Measurements from ENCODE around the gene KATNAL1. TPM values are rescaled to one million over a fixed set of nuclear protein-coding genes. Genes with fewer than 3 reads are reported as not detected.

The KATNAL1 gene
- total and polyA plus RNA-seq, 2 donors, result 12.3 to 56.4 TPM

- Histone ChIP-seq H3K4me1 (ENCODE audit: insufficient read depth) (no peaks in the 10 kb centered on the region), H3K27ac (ENCODE audit: low read depth) (no peak overlapping the region), H3K36me3 (ENCODE audit: insufficient read depth) (no peaks in the 10 kb centered on the region), H3K4me3 (ENCODE audit: low read depth, low read length) (no peak overlapping the region)
- 92% methylated on average over 3 of the region's 3 CpGs for WGBS
- no peak for DNase-seq (ENCODE audit: extremely low spot score)
Observed at GRCh38 chr13:30321256-30321655, 13.9 kb upstream of the KATNAL1 start.

GRCh38 chr13:30319655-30320054 lies 12.3 kb upstream of the KATNAL1 start:
- DNase-seq (ENCODE audit: extremely low spot score), result no peak
- WGBS, result 54% methylated on average over 5 of the region's 5 CpGs
- Histone ChIP-seq H3K36me3 (ENCODE audit: insufficient read depth) (no peaks in the 10 kb centered on the region), H3K27ac (ENCODE audit: low read depth) (no peak overlapping the region), H3K4me1 (ENCODE audit: insufficient read depth) (no peaks in the 10 kb centered on the region), H3K4me3 (ENCODE audit: low read depth, low read length) (no peak overlapping the region)

- Histone ChIP-seq H3K4me3 (ENCODE audit: low read depth, low read length) (no peak overlapping the region), H3K36me3 (ENCODE audit: insufficient read depth) (no peaks in the 10 kb centered on the region), H3K4me1 (ENCODE audit: insufficient read depth) (no peaks in the 10 kb centered on the region), H3K27ac (ENCODE audit: low read depth) (no peak overlapping the region)
- WGBS, result 50% methylated on average over 4 of the region's 4 CpGs
- DNase-seq (ENCODE audit: extremely low spot score), result no peak
Observed at GRCh38 chr13:30319130-30319529, 11.8 kb upstream of the KATNAL1 start.

DNA sequence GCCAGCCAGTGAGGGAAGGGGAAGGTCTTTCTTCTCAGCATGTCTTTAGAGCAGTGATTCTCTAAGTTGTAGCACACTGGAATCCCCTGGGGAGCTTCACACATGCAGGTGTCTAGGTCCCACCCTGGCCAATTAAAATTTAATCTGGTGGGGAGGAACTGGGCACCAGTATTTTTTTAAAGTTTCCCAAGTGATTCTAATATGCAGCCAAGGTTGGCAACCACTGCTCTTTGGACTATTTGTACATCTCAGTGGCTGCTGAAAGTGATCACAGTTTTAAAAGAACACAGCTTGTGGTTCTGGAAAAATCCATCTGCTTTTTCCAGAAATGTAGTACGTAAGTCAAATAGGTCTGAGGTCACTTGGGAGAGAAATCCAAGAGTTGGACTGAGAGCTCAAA lies 10.7 kb upstream of the KATNAL1 start:
- Histone ChIP-seq H3K4me1 (ENCODE audit: insufficient read depth) (no peaks in the 10 kb centered on the region), H3K27ac (ENCODE audit: low read depth) (no peak overlapping the region), H3K36me3 (ENCODE audit: insufficient read depth) (no peaks in the 10 kb centered on the region), H3K4me3 (ENCODE audit: low read depth, low read length) (no peak overlapping the region)
- no peak for DNase-seq (ENCODE audit: extremely low spot score)
- WGBS, result 82% methylated on average over 1 of the region's 1 CpG

DNA sequence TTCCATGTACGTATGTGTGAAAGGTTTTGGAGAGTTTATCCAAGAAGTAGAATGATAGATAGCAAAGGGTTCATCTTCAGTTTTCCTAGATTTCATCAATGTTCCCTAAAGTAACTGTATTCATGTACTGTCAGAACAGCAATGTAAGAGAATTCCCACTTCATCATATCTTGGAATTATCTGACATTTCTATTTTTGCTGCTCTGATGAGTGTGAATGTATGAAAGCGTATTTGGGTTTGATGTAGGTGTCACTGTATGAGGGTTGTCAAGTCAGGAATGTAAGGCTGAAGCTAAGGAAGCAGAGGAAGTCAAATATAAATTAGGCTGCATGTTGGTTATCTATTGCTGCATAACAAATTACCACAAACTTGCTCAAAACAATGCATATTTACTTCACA lies 7.2 kb upstream of the KATNAL1 start:
- H3K36me3 ChIP-seq (ENCODE audit: insufficient read depth), result no peaks in the 10 kb centered on the region
- WGBS, result 82% methylated on average over 2 of the region's 2 CpGs
- H3K27ac ChIP-seq (ENCODE audit: low read depth), result no peak overlapping the region
- no peak for DNase-seq (ENCODE audit: extremely low spot score)
- no peak overlapping the region for H3K4me3 ChIP-seq (ENCODE audit: low read depth, low read length)
- H3K4me1 ChIP-seq (ENCODE audit: insufficient read depth), result no peaks in the 10 kb centered on the region

- DNase-seq (ENCODE audit: extremely low spot score), result no peak
- H3K36me3 ChIP-seq (ENCODE audit: insufficient read depth), result no peaks in the 10 kb centered on the region
- 93% methylated on average over 2 of the region's 2 CpGs for WGBS
- H3K4me1 ChIP-seq (ENCODE audit: insufficient read depth), result no peaks in the 10 kb centered on the region
- H3K4me3 ChIP-seq (ENCODE audit: low read depth, low read length), result no peak overlapping the region
- no peak overlapping the region for H3K27ac ChIP-seq (ENCODE audit: low read depth)
Observed at GRCh38 chr13:30314069-30314468, 6.7 kb upstream of the KATNAL1 start.

DNA sequence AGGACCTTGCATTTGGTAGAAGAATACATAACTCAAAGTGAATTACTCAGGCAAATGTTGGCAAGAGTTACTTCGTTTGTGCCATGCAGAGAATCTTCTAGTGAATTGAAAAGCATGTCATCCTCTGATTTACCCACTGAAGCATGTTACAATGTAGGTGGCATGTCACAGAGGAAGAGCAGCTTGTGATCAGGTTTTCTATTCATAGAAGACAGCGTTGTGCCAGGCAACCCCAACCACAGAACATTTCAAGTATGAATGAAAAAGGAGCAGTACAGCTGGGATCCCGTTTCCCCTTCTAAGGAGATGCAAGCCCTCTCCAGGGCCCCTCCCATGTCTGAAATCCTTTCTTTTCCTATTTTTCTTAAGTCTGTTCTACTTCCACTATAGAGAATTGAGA lies 6.0 kb upstream of the KATNAL1 start:
- DNase-seq (ENCODE audit: extremely low spot score), result no peak
- Histone ChIP-seq H3K36me3 (ENCODE audit: insufficient read depth) (no peaks in the 10 kb centered on the region), H3K4me1 (ENCODE audit: insufficient read depth) (no peaks in the 10 kb centered on the region), H3K4me3 (ENCODE audit: low read depth, low read length) (no peak overlapping the region), H3K27ac (ENCODE audit: low read depth) (no peak overlapping the region)
- 26% methylated on average over 3 of the region's 3 CpGs for WGBS

- H3K4me1 ChIP-seq (ENCODE audit: insufficient read depth), result no peaks in the 10 kb centered on the region
- H3K4me3 ChIP-seq (ENCODE audit: low read depth, low read length), result no peak overlapping the region
- no peak for DNase-seq (ENCODE audit: extremely low spot score)
- WGBS, result 20% methylated on average over 1 of the region's 1 CpG
- H3K36me3 ChIP-seq (ENCODE audit: insufficient read depth), result no peaks in the 10 kb centered on the region
- no peak overlapping the region for H3K27ac ChIP-seq (ENCODE audit: low read depth)
Observed at GRCh38 chr13:30312904-30313303, 5.6 kb upstream of the KATNAL1 start.

GRCh38 chr13:30308548-30308947 lies 1.2 kb upstream of the KATNAL1 start:
- Histone ChIP-seq H3K4me3 (ENCODE audit: low read depth, low read length) (no peak overlapping the region), H3K4me1 (ENCODE audit: insufficient read depth) (no peaks in the 10 kb centered on the region), H3K36me3 (ENCODE audit: insufficient read depth) (no peaks in the 10 kb centered on the region), H3K27ac (ENCODE audit: low read depth) (no peak overlapping the region)
- no peak for DNase-seq (ENCODE audit: extremely low spot score)
- WGBS, result 88% methylated on average over 4 of the region's 4 CpGs

- H3K27ac ChIP-seq (ENCODE audit: low read depth), result no peak overlapping the region
- no peaks in the 10 kb centered on the region for H3K36me3 ChIP-seq (ENCODE audit: insufficient read depth)
- WGBS, result 29% methylated on average over 8 of the region's 8 CpGs
- H3K4me1 ChIP-seq (ENCODE audit: insufficient read depth), result no peaks in the 10 kb centered on the region
- H3K4me3 ChIP-seq (ENCODE audit: low read depth, low read length), result peak overlapping the region; percentile 92
- DNase-seq (ENCODE audit: extremely low spot score), result no peak
Observed at GRCh38 chr13:30307971-30308290, 580 bp upstream of the KATNAL1 start.

DNA sequence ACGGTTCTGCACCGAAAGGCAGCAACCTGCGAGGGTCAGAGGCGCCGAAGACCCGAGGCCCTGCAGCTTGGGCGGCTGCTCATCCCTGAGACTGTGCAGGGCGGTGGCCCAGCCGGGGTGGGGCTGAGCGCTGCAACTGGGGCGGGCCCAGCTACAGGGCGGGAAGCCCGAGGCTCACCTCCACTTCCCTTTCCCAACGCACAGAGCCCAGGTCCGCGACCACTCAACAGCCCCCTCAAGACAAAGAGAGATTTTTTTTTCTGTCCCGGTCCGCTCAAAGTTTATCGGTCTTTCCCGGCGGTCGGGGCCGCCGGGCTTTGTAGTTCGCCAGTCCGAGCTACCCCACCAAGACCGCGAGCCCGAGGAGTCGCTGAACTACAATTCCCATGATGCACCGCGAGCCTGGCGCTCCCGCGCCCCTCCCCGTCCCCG lies 573 bp downstream of the KATNAL1 start:
- DNase-seq (ENCODE audit: extremely low spot score), result peak; percentile 86
- Histone ChIP-seq H3K27ac (ENCODE audit: low read depth) (peak overlapping the region; percentile 84), H3K36me3 (ENCODE audit: insufficient read depth) (no peaks in the 10 kb centered on the region), H3K4me3 (ENCODE audit: low read depth, low read length) (peak overlapping the region; percentile 92), H3K4me1 (ENCODE audit: insufficient read depth) (no peaks in the 10 kb centered on the region)
- under 1% methylated on average over 37 of the region's 37 CpGs for WGBS

DNA sequence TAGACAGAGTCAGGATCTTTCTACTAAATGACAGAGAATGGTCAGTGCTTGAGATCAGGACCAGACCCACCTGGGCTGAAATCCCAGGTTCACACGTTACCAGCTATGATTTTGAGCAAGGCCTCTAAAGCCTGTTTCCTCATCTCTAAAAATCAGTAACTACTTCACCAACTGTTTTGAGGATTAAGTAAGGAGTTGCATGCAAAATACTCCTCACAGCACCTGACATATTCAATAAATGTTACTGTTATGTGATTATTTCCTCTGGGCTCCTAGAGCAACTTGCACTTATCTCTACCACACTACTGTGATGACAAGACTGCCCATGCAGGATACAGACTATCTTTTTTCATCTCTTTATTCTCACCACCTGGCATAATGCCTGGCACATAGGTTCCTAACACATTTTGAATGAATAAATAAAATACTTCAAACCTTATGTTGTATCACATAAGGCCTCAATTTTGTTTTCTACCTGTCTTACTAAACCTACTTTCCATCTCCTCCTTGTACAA lies 1.8 kb downstream of the KATNAL1 start:
- no peak overlapping the region for H3K27ac ChIP-seq (ENCODE audit: low read depth)
- no peak for DNase-seq (ENCODE audit: extremely low spot score)
- H3K4me1 ChIP-seq (ENCODE audit: insufficient read depth), result no peaks in the 10 kb centered on the region
- H3K4me3 ChIP-seq (ENCODE audit: low read depth, low read length), result no peak overlapping the region
- WGBS, result 85% methylated on average over 1 of the region's 1 CpG
- no peaks in the 10 kb centered on the region for H3K36me3 ChIP-seq (ENCODE audit: insufficient read depth)

GRCh38 chr13:30303269-30303668 lies 4.1 kb downstream of the KATNAL1 start:
- no peaks in the 10 kb centered on the region for H3K36me3 ChIP-seq (ENCODE audit: insufficient read depth)
- H3K4me3 ChIP-seq (ENCODE audit: low read depth, low read length), result no peak overlapping the region
- no peaks in the 10 kb centered on the region for H3K4me1 ChIP-seq (ENCODE audit: insufficient read depth)
- WGBS, result 36% methylated on average over 1 of the region's 1 CpG
- DNase-seq (ENCODE audit: extremely low spot score), result no peak
- H3K27ac ChIP-seq (ENCODE audit: low read depth), result no peak overlapping the region

DNA sequence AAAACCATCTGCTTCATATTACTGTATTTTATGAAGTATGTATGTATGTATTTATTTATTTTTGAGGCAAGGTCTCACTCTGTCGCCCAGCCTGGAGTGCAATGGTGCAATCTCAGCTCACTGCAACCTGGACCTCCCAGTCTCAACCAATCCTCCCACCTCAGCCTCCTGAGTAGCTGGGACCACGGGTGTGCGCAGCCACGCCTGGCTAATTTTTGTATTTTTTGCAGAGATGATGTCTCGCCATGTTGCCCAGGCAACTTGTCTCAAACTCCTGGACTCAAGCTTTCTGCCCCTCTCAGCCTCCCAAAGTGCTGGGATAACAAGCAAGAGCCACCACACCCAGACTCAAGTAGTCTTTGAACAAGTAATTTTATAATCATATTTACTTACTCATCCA lies 5.5 kb downstream of the KATNAL1 start:
- Histone ChIP-seq H3K36me3 (ENCODE audit: insufficient read depth) (no peaks in the 10 kb centered on the region), H3K27ac (ENCODE audit: low read depth) (no peak overlapping the region), H3K4me1 (ENCODE audit: insufficient read depth) (no peaks in the 10 kb centered on the region), H3K4me3 (ENCODE audit: low read depth, low read length) (no peak overlapping the region)
- 87% methylated on average over 5 of the region's 5 CpGs for WGBS
- DNase-seq (ENCODE audit: extremely low spot score), result no peak

- H3K36me3 ChIP-seq (ENCODE audit: insufficient read depth), result no peaks in the 10 kb centered on the region
- no peaks in the 10 kb centered on the region for H3K4me1 ChIP-seq (ENCODE audit: insufficient read depth)
- H3K27ac ChIP-seq (ENCODE audit: low read depth), result no peak overlapping the region
- DNase-seq (ENCODE audit: extremely low spot score), result no peak
- H3K4me3 ChIP-seq (ENCODE audit: low read depth, low read length), result no peak overlapping the region
- 75% methylated on average over 1 of the region's 1 CpG for WGBS
Observed at GRCh38 chr13:30300596-30300995, 6.8 kb downstream of the KATNAL1 start.

Measured in urinary bladder (tissue), 4 donors.